Measurements from ENCODE around the gene PACRG. TPM values are rescaled to one million over a fixed set of nuclear protein-coding genes. Genes with fewer than 3 reads are reported as not detected.

PACRG gene
- total and polyA plus RNA-seq, 2 of the 13 experiments (the other 11 are each of a cell fraction or from before 2014, with no cell fraction given): 0.13 TPM; not detected in 1

DNA sequence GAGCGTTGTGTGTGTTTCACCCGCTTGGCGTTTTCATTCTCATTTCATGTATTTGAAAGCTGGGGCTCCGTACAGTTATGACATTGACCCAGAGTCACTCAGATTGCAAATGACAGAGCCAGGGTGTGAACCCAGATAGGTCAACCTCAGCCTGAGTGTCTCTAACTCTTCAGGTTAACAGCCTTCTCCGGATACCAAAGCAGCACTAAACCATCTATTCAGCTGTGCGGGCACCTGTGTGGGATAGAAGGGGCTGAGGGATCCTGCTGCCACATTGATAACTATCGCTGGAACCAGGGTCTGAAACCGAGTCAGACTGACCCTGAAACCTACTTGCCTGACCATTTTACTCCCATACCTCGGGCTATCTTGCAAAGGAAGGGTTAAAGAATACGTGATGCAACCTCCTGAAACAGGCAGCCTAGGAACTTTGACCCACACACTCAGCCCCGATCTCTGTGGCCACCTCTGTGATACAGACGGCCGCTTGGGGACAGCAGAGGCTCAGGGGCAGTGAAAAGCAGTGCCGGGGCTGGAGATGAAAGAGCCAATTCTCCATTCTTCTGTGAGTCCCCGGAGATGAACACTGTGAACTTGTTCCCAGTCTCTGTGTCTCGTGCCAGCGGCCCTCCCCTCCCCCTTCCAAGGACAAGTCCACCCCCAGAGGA, 453.2 kb downstream of the PACRG start (continued):
- TF ChIP-seq, protein P1, sequence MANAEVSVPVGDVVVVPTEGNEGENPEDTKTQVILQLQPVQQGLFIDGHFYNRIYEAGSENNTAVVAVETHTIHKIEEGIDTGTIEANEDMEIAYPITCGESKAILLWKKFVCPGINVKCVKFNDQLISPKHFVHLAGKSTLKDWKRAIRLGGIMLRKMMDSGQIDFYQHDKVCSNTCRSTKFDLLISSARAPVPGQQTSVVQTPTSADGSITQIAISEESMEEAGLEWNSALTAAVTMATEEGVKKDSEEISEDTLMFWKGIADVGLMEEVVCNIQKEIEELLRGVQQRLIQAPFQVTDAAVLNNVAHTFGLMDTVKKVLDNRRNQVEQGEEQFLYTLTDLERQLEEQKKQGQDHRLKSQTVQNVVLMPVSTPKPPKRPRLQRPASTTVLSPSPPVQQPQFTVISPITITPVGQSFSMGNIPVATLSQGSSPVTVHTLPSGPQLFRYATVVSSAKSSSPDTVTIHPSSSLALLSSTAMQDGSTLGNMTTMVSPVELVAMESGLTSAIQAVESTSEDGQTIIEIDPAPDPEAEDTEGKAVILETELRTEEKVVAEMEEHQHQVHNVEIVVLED (CRISPR knock-in tag; IDR thresholded peaks at IDR 0.05; ENCODE audit: borderline replicate concordance): no peak; the same call in 1 of the 2 replicates
- TF ChIP-seq ZFP91 (CRISPR knock-in tag; IDR thresholded peaks at IDR 0.05; ENCODE audit: borderline replicate concordance) (peak; percentile 90), ZNF530 (CRISPR knock-in tag; IDR thresholded peaks at IDR 0.05; ENCODE audit: low read depth) (no peak), MYNN (CRISPR knock-in tag; IDR thresholded peaks at IDR 0.05; ENCODE audit: low read depth) (peak; percentile 76; the same call in 1 of the 2 replicates), ZNF792 (CRISPR knock-in tag; IDR thresholded peaks at IDR 0.05) (peak; percentile 93), DMTF1 (CRISPR knock-in tag; IDR thresholded peaks at IDR 0.05) (no peak), ZNF18 (CRISPR knock-in tag; IDR thresholded peaks at IDR 0.05; ENCODE audit: insufficient replicate concordance) (no peak), ZNF569 (CRISPR knock-in tag; IDR thresholded peaks at IDR 0.05; ENCODE audit: borderline replicate concordance) (0 out of 2 replicates have a peak, but pooled peaks have one; percentile 21), NR2F6 (IDR thresholded peaks at IDR 0.05) (peak; percentile 79), NR2F6 (CRISPR knock-in tag; IDR thresholded peaks at IDR 0.05) (peak; percentile 91), ZNF878 (CRISPR knock-in tag; IDR thresholded peaks at IDR 0.05) (no peak), CHD2 (IDR thresholded peaks at IDR 0.05; ENCODE audit: low read depth, low read length) (no peak), ELF4 (CRISPR knock-in tag; IDR thresholded peaks at IDR 0.05; ENCODE audit: borderline replicate concordance) (no peak)
- TF ChIP-seq, protein P2, sequence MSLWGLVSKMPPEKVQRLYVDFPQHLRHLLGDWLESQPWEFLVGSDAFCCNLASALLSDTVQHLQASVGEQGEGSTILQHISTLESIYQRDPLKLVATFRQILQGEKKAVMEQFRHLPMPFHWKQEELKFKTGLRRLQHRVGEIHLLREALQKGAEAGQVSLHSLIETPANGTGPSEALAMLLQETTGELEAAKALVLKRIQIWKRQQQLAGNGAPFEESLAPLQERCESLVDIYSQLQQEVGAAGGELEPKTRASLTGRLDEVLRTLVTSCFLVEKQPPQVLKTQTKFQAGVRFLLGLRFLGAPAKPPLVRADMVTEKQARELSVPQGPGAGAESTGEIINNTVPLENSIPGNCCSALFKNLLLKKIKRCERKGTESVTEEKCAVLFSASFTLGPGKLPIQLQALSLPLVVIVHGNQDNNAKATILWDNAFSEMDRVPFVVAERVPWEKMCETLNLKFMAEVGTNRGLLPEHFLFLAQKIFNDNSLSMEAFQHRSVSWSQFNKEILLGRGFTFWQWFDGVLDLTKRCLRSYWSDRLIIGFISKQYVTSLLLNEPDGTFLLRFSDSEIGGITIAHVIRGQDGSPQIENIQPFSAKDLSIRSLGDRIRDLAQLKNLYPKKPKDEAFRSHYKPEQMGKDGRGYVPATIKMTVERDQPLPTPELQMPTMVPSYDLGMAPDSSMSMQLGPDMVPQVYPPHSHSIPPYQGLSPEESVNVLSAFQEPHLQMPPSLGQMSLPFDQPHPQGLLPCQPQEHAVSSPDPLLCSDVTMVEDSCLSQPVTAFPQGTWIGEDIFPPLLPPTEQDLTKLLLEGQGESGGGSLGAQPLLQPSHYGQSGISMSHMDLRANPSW (CRISPR knock-in tag; IDR thresholded peaks at IDR 0.05; ENCODE audit: borderline replicate concordance): 0 out of 2 replicates have a peak, but pooled peaks have one; percentile 27
- TF ChIP-seq, protein P3, sequence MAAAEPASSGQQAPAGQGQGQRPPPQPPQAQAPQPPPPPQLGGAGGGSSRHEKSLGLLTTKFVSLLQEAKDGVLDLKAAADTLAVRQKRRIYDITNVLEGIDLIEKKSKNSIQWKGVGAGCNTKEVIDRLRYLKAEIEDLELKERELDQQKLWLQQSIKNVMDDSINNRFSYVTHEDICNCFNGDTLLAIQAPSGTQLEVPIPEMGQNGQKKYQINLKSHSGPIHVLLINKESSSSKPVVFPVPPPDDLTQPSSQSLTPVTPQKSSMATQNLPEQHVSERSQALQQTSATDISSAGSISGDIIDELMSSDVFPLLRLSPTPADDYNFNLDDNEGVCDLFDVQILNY (CRISPR knock-in tag; conservative IDR thresholded peaks at IDR 0.05): no peak
